ENCODE measurements around the gene SMAGP.

- TF ChIP-seq POLR2A (IDR thresholded peaks at IDR 0.05; ENCODE audit: low read length) (no peak), GATA1 (IDR thresholded peaks at IDR 0.05; ENCODE audit: low read depth, low read length) (no peak)
These were observed 5.2 kb downstream of the SMAGP start for GRCh38 chr12:51265024-51265423.
